Measurements from ENCODE around the gene SH3RF3. TPM values are rescaled to one million over a fixed set of nuclear protein-coding genes. Genes with fewer than 3 reads are reported as not detected.

SH3RF3 gene
- total RNA-seq, 1 experiment from 2014 or later: 1.0 TPM

DNA sequence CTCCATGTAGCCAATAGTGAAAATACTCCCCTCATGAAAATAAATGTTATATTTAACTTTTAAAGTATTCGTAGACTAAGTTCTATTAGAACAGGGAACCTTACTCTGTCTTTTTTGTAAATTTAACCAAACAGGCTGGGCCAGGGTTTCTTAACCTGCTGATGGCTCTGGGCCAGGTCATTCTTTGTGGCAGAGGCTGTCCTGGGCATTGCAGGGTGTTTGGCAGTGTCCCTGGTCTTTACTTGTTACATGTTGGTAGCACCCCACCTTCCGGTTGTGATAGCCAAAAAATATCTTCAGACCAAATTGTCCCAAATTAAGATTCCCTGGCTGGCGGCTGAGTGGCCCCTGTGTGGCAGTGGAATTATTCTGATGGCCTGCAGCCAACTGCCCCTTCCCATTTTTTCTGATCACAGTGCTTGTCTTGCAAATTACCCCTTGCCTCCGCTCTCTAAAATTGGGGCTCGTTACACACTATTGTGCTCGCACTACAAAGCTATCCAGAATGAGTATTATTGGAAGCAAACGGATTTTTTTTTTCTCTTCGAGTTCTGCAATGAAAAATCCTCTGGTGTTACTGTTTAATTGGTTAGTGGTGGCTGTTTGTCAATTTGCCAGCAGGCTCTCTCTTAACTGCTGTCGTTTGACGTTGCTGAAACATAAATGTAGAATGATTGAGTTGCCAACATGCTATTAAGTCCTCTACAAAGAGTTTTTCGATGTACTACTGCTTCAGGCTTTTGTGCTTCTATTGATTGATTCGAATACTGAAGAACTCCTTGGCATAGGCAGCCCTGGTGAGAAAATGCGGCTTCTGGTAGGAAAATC lies 216.9 kb downstream of the SH3RF3 start (continued):
- TF ChIP-seq, protein P1, sequence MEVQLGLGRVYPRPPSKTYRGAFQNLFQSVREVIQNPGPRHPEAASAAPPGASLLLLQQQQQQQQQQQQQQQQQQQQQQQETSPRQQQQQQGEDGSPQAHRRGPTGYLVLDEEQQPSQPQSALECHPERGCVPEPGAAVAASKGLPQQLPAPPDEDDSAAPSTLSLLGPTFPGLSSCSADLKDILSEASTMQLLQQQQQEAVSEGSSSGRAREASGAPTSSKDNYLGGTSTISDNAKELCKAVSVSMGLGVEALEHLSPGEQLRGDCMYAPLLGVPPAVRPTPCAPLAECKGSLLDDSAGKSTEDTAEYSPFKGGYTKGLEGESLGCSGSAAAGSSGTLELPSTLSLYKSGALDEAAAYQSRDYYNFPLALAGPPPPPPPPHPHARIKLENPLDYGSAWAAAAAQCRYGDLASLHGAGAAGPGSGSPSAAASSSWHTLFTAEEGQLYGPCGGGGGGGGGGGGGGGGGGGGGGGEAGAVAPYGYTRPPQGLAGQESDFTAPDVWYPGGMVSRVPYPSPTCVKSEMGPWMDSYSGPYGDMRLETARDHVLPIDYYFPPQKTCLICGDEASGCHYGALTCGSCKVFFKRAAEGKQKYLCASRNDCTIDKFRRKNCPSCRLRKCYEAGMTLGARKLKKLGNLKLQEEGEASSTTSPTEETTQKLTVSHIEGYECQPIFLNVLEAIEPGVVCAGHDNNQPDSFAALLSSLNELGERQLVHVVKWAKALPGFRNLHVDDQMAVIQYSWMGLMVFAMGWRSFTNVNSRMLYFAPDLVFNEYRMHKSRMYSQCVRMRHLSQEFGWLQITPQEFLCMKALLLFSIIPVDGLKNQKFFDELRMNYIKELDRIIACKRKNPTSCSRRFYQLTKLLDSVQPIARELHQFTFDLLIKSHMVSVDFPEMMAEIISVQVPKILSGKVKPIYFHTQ (CRISPR knock-in tag; IDR thresholded peaks at IDR 0.05): no peak
- no peak for TF ChIP-seq KAT7 (CRISPR knock-in tag; IDR thresholded peaks at IDR 0.05; ENCODE audit: borderline replicate concordance)
- TF ChIP-seq, protein P2, sequence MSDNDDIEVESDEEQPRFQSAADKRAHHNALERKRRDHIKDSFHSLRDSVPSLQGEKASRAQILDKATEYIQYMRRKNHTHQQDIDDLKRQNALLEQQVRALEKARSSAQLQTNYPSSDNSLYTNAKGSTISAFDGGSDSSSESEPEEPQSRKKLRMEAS (CRISPR knock-in tag; IDR thresholded peaks at IDR 0.05): no peak
- no peak for TF ChIP-seq CREB1 (CRISPR knock-in tag; IDR thresholded peaks at IDR 0.05)
- TF ChIP-seq SMAD4 (CRISPR knock-in tag; IDR thresholded peaks at IDR 0.05): no peak
- no peak for TF ChIP-seq ZNF232 (CRISPR knock-in tag; IDR thresholded peaks at IDR 0.05)

- CTCF ChIA-PET: interaction anchor here (1.2 kb wide), 1 partner anchor 40 kb away, joined by 3 read pairs; no protein-coding TSS in a partner anchor
These were observed 217.7 kb downstream of the SH3RF3 start for GRCh38 chr2:109346601-109347228.

More at GRCh38 chr2:109346601-109347228, 217.7 kb downstream of the SH3RF3 start:
- no peak for TF ChIP-seq ZNF138 (CRISPR knock-in tag; conservative IDR thresholded peaks at IDR 0.05)
- TF ChIP-seq GABPB1 (CRISPR knock-in tag; IDR thresholded peaks at IDR 0.05): no peak
- no peak for TF ChIP-seq NFATC4 (CRISPR knock-in tag; IDR thresholded peaks at IDR 0.05)
- no peak for TF ChIP-seq ZNF281 (CRISPR knock-in tag; IDR thresholded peaks at IDR 0.05)
- TF ChIP-seq, protein P3, sequence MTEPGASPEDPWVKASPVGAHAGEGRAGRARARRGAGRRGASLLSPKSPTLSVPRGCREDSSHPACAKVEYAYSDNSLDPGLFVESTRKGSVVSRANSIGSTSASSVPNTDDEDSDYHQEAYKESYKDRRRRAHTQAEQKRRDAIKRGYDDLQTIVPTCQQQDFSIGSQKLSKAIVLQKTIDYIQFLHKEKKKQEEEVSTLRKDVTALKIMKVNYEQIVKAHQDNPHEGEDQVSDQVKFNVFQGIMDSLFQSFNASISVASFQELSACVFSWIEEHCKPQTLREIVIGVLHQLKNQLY (CRISPR knock-in tag; IDR thresholded peaks at IDR 0.05): no peak
- TF ChIP-seq, protein P4, sequence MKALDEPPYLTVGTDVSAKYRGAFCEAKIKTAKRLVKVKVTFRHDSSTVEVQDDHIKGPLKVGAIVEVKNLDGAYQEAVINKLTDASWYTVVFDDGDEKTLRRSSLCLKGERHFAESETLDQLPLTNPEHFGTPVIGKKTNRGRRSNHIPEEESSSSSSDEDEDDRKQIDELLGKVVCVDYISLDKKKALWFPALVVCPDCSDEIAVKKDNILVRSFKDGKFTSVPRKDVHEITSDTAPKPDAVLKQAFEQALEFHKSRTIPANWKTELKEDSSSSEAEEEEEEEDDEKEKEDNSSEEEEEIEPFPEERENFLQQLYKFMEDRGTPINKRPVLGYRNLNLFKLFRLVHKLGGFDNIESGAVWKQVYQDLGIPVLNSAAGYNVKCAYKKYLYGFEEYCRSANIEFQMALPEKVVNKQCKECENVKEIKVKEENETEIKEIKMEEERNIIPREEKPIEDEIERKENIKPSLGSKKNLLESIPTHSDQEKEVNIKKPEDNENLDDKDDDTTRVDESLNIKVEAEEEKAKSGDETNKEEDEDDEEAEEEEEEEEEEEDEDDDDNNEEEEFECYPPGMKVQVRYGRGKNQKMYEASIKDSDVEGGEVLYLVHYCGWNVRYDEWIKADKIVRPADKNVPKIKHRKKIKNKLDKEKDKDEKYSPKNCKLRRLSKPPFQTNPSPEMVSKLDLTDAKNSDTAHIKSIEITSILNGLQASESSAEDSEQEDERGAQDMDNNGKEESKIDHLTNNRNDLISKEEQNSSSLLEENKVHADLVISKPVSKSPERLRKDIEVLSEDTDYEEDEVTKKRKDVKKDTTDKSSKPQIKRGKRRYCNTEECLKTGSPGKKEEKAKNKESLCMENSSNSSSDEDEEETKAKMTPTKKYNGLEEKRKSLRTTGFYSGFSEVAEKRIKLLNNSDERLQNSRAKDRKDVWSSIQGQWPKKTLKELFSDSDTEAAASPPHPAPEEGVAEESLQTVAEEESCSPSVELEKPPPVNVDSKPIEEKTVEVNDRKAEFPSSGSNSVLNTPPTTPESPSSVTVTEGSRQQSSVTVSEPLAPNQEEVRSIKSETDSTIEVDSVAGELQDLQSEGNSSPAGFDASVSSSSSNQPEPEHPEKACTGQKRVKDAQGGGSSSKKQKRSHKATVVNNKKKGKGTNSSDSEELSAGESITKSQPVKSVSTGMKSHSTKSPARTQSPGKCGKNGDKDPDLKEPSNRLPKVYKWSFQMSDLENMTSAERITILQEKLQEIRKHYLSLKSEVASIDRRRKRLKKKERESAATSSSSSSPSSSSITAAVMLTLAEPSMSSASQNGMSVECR (CRISPR knock-in tag; IDR thresholded peaks at IDR 0.05; ENCODE audit: borderline replicate concordance): no peak
- TF ChIP-seq NR1H2 (CRISPR knock-in tag; IDR thresholded peaks at IDR 0.05): no peak
- TF ChIP-seq ZNF219 (CRISPR knock-in tag; IDR thresholded peaks at IDR 0.05; ENCODE audit: borderline replicate concordance): no peak
- no peak for TF ChIP-seq JUN (CRISPR knock-in tag; IDR thresholded peaks at IDR 0.05)
- TF ChIP-seq JAZF1 (CRISPR knock-in tag; IDR thresholded peaks at IDR 0.05): no peak
- no peak for TF ChIP-seq HMGA2 (CRISPR knock-in tag; IDR thresholded peaks at IDR 0.05)
- no peaks in the 10 kb centered on the region for H3K9me3 Mint-ChIP-seq
- DNase-seq (ENCODE audit: low spot score): no peak
- ATAC-seq: no peak
- POLR2A ChIA-PET: no interaction called here
- no peak overlapping the region for H3K4me3 Mint-ChIP-seq
- peaks cover 11% of the 10 kb centered on the region for H3K4me1 Mint-ChIP-seq
- no peaks in the 10 kb centered on the region for H3K27me3 Mint-ChIP-seq (ENCODE audit: low read depth)
- no peaks in the 10 kb centered on the region for H3K36me3 Mint-ChIP-seq
- no peak overlapping the region for H3K27ac Mint-ChIP-seq

All from WTC11 (cell line).